Posterior cingulate gyrus (tissue), 11 donors: ENCODE data around the gene CD2BP2.

Experiments
- DNase-seq, 10 donors: peaks; one replicate each; pipeline versions ENCODE4 v3.0.0 to v3.0.0-alpha.2; 2020 to 2021; ENCODE audit warnings: mixed read lengths in 3 of 10
- intact Hi-C: fragments of 100-400 bp; cut with DNase I; formaldehyde crosslinking; loops from one replicate; pipeline ENCODE4 v1.15.1; 2023

CD2BP2 gene

DNA sequence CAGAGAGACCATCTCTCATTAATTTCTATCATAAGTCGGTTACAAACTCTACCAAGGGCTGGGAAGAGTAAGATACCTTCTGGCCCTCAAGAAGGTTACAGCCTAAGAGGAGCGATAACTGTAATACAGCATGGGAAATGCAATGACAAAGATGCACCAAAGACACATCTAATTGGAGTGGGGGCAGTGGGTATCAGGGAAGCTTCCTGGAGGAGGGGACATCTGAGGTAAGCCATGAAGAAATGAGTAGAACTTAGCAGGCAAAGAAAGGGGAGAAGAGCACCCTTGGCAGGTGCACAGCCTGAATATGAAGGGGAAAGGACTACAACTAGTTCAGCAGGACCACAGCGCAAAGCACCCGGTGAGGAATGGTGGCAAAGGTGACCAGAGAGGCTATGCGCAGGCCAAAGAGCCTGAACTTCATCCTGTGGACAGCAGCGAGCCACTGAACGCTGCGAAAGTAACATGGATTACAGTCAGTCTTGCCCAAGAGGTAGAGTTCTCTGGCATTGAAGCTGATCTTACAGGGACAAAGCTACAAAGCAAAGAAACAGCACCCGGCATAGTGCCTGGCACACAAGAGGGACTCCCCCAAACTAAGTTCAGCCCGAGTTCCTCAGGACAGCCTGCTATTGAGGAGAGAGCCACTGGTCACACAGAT, 12.4 kb upstream of the CD2BP2 start:
- DNase-seq: peak in 1 of 10 donors; percentile 0

DNA sequence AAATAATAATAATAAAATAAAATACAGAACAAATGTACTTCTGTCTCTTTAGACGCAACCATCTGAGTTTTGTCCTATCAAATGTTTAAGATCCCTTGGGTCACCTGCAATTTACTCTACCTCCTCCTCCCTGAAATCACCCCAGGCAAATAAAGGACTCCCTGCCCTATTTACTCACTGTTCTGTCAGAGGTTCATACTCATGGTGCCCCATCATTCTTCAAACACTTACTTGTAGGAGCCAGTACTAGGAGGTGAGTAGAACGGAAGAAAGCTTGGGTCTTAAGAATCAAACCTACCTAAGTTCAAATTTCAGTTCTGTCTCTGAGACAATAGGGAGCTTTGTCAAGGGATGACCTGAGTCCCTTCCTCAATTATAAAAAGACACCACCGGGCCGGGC, 11.4 kb upstream of the CD2BP2 start:
- no peak for DNase-seq
- intact Hi-C loops: loop anchor here (5.0 kb wide), 1 partner anchor 41 kb away; the partner anchor contains the start of gene ZNF771

More for the DNA sequence above, 12.4 kb upstream of the CD2BP2 start:
- intact Hi-C loops: loop anchor here (5.0 kb wide), 1 partner anchor 40 kb away; the partner anchor contains the start of gene ZNF771

DNA sequence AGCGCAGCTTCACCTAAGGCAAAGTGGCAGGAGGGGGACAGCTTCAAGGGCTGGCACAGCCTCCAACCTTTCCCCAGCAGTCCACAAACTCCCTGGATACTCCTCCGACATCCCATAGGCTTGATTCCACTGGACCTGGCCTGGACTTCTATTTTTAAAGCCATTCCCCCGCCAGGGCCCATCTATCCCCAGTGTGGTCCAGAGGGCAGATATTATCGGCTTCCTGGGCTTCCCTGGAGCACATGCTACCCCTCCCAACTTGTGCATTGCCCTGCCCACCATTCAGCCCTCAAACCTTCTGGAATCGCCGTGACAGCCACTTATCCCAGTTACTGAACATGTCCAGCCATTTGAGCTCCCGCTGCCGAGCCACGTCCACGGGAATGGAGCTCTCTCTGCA, 10.1 kb upstream of the CD2BP2 start:
- peak in 1 of 10 donors; percentile 47 for DNase-seq
- intact Hi-C loops: loop anchor here (5.0 kb wide), 1 partner anchor 42 kb away; the partner anchor contains the start of gene ZNF771

DNA sequence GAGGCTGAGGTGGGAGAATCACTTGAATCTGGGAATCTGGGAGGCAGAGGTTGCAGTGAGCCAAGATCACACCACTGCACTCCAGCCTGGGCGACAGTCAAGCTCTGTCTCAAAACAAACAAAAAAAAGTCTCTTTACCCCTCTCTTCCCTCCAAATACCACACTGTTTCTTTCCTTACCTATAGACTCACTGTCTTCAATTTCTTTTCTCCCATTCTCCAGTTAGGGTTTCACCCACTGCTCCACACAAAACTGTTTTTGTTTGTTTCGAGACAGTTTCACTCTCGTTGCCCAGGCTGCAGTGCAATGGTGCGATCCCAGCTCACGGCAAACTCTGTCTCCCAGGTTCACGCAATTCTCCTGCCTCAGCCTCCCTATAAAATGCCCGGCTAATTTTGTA, 6.1 kb upstream of the CD2BP2 start:
- no peak for DNase-seq
- intact Hi-C loops: no loop called here

DNA sequence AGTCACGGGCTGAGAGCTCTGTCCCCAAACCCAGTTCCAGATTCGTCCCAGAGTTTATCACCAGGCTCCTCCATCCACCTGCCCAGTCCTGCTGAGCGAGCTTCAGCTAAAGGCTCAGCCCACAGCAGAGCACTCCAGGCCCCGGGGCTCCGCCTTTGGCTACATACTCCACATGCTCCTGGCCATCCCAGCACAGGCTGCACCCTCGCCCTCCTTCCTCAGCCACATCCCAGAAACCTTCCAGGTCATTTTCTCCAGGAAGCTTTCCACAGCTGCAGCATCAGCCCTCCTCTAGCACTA, 4.7 kb upstream of the CD2BP2 start:
- no peak for DNase-seq
- intact Hi-C loops: no loop called here

DNA sequence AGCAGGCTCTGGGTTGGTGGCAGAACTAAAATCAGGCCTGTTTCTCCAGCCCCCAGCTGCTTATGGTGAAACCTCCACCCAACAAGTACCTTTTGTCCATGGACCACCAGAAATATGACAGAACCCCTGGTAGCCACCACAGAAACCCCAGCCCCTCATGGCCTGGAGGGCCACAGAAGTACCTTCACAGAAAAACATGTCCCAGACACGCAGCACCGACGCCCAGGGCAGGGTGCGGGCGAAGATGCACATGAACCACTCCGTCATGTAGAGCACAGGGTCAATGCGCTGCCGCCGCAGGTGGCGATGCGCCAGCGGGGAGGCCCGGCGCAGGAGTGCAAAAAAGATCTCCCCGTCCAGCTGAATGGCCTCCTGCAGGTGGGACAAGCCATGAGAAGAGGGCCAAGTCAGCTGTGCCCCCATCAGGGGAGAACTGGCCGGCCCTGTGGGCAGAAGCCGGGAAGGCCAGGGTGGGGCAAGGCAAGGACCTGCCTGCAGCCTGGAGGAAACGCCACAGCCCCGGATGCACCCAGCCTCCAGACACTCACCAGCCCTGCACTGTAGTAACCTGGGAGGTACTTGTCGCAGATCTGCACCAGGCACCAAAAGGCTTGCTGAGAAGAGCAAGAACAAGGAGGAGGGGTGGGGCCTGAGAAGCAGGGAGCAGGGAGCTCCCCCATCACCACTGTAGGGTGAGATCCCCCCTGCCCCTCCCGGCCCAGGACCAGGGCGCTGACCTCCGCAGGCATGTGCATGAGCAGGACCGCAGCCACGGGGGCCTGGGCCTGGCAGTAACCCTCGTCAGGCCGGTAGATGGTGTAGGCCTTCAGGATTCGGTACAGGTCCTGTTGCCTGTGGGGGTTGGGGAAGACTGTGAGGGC, 4.1 kb upstream of the CD2BP2 start:
- DNase-seq: no peak
- intact Hi-C loops: no loop called here

DNA sequence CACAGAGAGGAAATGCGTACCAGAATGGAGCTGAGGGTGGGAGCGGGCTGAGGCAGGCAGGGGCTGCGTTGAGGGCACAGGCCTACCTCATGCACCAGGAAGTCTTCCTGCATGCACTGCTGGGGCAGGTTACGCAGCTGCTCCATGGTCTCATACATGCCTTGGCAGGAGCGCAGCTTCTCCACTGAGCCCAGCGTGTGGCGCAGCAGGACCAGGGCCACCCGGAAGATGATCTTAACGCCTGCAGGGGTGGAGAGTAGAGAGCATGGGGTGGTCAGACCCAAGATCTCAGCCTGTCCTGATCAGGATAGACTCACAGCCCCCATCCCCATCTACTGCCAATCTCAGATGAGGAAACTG, 3.4 kb upstream of the CD2BP2 start:
- intact Hi-C loops: no loop called here
- no peak for DNase-seq

DNA sequence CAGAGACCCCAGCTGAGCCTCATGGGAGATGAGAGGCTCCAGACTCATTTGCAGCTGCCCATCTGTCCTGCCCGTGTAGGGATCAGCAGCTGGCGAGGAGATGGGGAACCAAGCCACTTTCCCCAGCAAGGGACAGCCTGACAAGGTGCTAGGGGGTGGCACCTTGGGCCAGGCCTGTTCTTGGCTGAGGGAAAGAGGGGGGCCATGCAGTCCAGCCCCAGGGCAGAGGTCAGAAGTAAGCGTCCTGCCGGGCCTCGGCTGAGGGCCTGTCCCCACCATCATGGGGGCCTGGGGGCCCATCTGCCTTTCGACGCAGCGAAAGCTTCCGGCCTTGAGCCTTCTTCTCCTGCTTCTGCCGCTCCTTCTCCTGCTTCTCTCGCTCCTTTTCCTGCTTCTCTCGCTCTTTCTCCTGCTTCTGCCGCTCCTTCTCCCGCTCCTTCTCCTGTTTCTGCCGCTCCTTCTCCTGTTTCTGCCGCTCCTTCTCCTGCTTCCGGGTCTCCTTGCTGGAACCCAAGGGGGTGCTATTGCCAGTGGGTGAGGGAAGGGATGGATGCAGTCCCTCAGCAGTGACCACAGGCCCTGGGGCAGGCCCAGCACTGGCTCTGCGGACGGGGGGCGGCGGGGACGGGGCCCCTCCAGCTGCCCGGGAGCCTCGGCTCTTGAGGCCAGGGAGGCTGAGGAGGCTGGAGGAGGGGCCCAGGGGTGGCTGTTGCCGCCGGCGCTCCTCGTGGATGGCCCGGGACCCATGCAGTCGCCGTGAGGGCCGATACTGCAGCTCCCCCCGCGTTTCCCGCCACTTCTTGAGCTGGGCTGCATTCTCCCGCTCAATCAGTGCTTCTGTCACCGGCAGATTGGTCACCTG, 2.8 kb upstream of the CD2BP2 start:
- peak in 1 of 10 donors; percentile 49 for DNase-seq
- intact Hi-C loops: no loop called here

DNA sequence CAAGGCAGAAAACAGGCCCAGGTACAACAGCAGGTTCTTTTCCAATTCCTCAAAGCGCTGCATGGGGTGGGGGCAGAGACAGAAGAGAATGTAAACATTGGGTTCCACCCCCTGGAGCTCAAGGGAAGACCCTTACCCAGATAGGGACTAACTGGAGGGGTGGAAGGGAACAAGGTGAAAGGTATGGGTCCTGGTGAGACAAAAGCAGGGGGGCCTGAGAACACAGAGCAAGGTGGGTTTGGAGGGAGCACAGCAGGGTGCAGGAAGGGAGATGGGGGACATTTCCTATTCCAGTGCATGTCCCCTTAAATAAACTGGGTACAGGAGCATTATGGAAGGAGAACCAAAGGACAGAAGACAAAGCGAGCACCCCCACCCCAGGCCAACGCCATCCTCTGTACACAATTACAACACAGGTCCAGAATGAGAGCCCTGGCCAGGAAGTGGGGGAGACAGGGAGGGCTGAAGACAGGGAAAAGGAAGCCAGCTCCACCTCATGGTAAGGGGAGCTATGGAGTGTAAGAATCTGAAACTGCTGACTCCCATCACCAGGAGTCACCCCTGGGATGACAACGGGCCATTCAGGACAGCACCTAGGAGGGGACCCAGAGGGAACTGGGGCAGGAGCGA, 2.1 kb upstream of the CD2BP2 start:
- DNase-seq: peak in 2 of 10 donors; percentile 22 to 33
- intact Hi-C loops: no loop called here

DNA sequence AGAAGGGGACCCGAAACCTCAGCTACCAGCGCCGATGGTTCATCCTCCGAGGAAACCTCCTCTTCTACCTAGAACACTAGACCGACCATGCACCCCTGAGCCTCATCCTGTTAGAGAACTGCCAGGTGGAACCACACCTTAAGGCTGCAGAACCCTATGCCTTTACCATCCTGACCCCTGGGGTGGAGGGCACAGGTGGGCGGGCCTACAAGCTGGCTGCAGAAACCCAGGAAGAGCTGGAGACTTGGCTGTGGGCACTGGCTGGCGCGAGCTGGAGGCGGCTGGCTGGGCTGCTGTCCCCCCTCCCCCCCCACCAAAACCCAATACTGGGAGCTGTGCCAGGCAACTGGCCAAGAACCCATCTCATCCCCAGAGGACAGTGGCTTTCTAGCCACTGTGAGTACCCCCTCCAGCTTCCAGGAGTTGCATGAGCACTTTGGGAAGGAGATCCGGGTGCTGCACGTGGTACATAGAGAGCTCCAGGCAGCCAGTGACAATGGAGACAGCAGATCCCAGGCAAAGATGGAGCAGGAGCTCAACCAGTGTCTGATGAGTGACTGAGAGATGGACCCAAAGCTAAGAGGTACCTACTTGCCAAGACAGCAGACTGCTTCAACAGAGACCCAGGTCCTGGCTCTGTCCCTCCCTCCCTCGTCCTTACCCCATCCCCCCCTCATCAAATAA, 1.4 kb upstream of the CD2BP2 start:
- peak in 3 of 10 donors; percentile 43 to 68 (median 55) for DNase-seq
- intact Hi-C loops: no loop called here

DNA sequence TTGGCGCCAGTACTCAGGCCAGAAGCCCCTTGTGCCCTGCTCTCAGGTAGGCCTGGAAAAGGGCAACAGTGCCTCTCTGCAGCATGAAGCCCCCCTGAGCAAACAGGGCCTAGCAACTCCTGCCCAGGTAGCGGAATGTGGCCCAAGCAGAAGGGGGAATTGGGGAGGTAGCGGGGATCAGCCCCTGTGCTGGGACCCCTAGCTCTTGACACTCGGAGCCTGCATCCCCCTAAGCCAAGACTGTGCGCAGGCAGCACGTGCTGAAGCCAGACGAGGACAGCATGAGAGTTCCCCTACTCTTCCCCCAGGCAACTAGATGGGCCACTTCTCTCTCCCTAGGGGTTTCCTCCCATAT, 823 bp upstream of the CD2BP2 start:
- DNase-seq: peak in 1 of 10 donors; percentile 62
- intact Hi-C loops: no loop called here

DNA sequence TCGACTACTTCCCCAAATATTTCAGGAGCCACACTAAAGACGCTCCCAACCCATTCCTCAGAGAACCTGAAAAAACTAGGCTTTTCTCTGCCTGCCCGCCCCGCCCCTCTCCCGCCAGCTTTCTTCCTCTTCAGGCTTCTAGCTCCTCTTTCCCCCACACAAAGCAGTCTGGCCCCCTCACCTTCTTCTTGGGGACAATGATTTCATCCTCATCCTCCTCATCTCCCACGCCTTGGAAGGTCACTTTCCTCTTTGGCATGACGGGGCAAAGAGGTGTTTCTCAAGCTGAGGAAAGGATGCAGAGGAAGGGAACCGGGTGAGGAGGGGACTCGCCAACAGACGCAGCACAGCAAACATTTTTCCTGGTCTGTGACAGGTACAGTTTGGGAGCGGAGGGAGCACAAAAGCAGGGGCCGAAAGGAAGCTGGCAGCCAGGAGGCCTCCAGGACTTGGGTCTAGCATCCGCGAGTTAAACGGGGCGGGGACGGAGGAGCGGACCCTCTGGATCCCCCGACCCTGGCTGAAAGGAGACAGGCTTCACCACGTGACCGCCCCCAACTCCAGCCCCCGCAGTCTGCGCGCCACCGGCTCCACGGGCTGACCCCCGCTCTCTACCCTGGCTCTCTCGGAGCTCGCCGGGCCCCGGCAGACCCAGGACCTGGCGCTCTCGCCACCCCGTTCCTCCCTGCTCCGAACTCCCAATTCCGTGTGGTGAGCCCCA, 525 bp downstream of the CD2BP2 start:
- intact Hi-C loops: no loop called here
- peak in 3 of 10 donors; percentile 29 to 66 (median 45) for DNase-seq

DNA sequence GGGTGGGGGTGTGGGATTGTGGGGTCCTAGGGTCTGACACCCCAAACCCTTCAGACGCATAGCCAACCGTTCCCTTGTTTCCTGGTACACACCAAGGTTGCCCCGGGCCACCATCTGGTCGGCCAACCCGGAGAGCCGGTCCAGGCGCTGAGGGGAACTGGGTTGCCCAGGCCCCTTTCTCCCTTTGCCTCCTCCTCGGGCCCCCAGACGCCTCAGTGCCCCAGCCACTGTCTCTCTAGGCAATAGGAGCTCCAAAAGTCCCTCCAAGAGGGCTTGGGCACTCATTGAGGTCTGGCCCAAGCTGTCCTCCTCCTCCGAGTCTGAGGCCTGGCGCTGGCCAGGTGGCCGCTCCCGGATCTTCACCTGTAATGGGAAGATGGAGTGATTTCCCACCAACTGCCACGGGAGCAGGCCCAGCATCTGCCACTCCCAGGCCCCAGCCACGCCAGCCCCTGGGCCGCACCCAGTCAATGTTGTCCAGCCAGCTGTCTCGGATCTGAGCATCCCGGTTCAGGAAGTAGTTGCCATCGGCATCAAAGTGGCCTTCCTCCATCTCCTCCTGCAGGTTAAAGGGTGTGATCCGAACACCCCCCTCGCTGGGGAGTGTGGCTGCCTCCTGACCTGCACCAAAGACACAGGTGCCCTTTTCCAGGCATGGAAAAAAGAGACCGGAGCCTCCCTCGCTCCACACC, 1.5 kb downstream of the CD2BP2 start:
- intact Hi-C loops: no loop called here
- peak in 3 of 10 donors; percentile 65 to 73 (median 67) for DNase-seq

DNA sequence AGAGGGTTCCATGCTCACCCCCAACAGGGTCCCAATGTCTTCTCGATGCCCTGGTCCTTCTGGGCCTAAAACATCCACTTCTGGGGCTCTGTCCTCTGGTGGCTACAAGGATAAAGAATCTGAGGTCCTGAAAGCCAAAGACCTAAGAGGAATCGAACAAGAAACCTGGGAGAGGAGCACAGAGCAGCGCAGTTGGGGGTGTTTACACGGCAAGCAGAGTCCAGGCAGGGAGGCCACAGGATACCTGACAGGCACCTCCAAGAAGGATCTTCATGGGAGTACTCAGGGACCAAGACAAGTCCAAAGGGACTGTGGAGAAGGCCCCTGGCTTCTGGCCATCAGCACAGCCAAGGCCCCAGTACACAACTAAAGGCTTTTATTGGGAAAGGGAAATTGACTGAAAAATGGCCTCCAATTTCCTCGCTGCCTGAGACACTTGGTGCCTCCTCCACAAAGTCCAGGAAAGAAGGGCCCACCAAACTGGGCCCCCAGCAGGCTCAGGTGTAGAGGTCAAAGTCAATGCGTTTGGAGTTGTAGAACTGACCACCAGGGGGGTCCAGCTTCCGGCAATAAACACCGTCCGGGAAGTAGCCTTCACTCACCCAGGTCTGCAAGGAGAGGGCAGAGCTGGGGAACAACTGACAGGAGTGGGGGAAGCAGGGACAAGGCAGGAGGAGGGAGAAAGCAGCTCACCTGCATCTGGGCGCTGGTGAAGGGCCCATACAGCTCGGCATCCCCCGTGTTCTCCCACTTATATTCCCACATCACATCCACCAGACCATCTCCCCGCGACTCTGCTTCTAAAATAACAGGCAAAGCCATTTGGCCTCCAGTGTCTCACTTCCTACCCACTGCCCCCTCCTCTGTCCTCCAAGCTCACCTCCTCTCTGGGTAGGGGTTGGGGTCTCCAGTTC, 2.4 kb downstream of the CD2BP2 start:
- DNase-seq: peak in 3 of 10 donors; percentile 16 to 72 (median 33)
- intact Hi-C loops: no loop called here

DNA sequence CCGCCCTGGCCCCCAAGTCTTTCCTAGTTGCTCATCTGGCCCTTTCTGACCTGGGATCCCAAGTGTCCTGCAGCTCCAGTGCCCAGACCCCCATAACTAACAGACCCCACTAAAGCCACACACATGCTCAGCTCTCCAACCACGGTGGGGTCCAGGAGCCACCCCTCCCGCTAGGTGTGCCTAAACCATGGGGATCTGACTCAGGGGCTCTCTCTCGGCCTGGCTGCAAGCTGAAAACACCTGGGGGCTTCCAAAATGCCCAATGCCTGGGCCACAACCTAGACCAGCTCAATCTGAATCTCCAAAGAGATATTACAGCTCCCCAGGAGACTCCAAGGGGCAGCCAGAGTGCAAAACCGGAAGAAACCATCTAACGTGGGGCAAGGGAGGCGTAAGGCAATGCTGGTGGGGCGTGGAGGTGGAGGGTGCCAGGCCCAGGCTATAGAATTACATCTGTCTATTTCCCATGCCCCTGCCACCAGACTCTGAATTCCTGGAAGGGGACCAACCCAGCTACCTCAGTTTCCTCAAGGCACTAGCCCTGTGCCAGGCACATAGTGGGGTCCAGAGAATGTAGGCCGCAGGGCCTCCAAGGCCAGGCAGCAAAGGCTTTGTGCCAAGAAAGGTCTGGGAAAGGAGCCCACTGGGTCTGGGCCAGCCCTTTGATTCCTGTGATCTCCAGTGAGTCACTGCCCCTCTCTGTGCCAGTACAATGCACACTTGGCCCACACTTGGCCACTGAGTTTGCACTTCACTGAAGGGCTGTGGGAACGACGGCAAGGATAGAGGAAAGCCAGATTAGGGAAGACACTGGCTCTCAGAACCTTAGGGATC, 3.3 kb downstream of the CD2BP2 start:
- intact Hi-C loops: no loop called here
- peak; percentile 67 to 95 (median 76) for DNase-seq

DNA sequence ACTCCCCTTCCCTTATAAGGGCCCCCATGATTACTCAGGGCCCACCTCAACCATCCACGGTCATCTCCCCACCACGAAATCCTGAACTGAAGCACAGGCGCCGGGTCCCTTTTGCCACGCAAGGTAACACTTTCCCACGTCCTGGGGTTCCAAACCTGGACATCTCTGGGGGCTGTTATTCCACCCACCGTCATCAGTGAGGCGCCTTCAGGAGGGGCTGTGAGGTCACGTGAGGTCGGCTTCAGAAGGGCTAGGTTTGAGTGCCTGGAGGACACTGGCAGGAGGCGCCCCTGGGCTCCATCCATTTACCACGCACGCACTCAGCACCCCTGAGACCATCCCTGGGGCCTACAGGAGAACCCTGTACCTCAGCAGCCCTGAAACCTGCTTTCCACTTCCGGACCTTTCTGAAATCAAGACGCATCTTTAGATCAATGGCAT, 4.1 kb downstream of the CD2BP2 start:
- peak in 3 of 10 donors; percentile 42 to 50 (median 48) for DNase-seq
- intact Hi-C loops: no loop called here
